Measurements from ENCODE around the gene SHROOM3. TPM values are rescaled to one million over a fixed set of nuclear protein-coding genes. Genes with fewer than 3 reads are reported as not detected.

The SHROOM3 gene
- total and polyA plus RNA-seq, 10 donors, result 0.37 to 23.9 (median 8.3) TPM

- intact Hi-C loops (cut with DNase I; ENCODE audit: low total_unique reads), result no loop called here
- no peak for TF ChIP-seq POLR2AphosphoS5 (IDR thresholded peaks at IDR 0.05)
- TF ChIP-seq POLR2A (IDR thresholded peaks at IDR 0.05), result no peak
- 84 to 90% (median 85%) methylated on average over 7 of the region's 7 CpGs for WGBS, 5 donors
- Histone ChIP-seq H3K36me3 (no peaks in the 10 kb centered on the region), H3K4me1 (no peaks in the 10 kb centered on the region), H3K4me3 (no peak overlapping the region), H3K27me3 (replicated peaks in 1 of 7) (no peaks in the 10 kb centered on the region), H3K9me3 (no peaks in the 10 kb centered on the region), H3K27ac (no peak overlapping the region)
- no peak for DNase-seq
These were observed 242.7 kb downstream of the SHROOM3 start for GRCh38 chr4:76677571-76678326.

GRCh38 chr4:76679691-76680090, 244.7 kb downstream of the SHROOM3 start:
- no peaks in the 10 kb centered on the region for H3K9me3 ChIP-seq
- no peaks in the 10 kb centered on the region for H3K4me1 ChIP-seq
- WGBS, 5 donors, result 80 to 85% (median 85%) methylated on average over 4 of the region's 4 CpGs
- H3K36me3 ChIP-seq, result no peaks in the 10 kb centered on the region
- DNase-seq, result no peak
- TF ChIP-seq CTCF (IDR thresholded peaks at IDR 0.05 in 8 of 11, conservative IDR thresholded peaks at IDR 0.05 in 3 of 11) (no peak), POLR2A (IDR thresholded peaks at IDR 0.05) (no peak), POLR2AphosphoS5 (IDR thresholded peaks at IDR 0.05) (no peak)
- intact Hi-C loops (cut with DNase I; ENCODE audit: low total_unique reads), result no loop called here
- H3K27me3 ChIP-seq (replicated peaks in 1 of 7), result peaks cover 0 to 8% (median 0%) of the 10 kb centered on the region in 7 donors
- no peak overlapping the region for H3K4me3 ChIP-seq
- no peak overlapping the region for H3K27ac ChIP-seq

GRCh38 chr4:76680952-76681351, 245.9 kb downstream of the SHROOM3 start:
- intact Hi-C loops (cut with DNase I; ENCODE audit: low total_unique reads), result no loop called here
- no peak for DNase-seq
- Histone ChIP-seq H3K27me3 (replicated peaks in 1 of 7) (peaks cover 0 to 16% (median 0%) of the 10 kb centered on the region in 7 donors), H3K27ac (no peak overlapping the region), H3K9me3 (no peaks in the 10 kb centered on the region), H3K36me3 (no peaks in the 10 kb centered on the region), H3K4me1 (no peaks in the 10 kb centered on the region), H3K4me3 (no peak overlapping the region)
- TF ChIP-seq POLR2AphosphoS5 (IDR thresholded peaks at IDR 0.05), result no peak
- TF ChIP-seq POLR2A (IDR thresholded peaks at IDR 0.05), result no peak
- no peak for TF ChIP-seq CTCF (IDR thresholded peaks at IDR 0.05 in 8 of 11, conservative IDR thresholded peaks at IDR 0.05 in 3 of 11)

- Histone ChIP-seq H3K27me3 (replicated peaks in 1 of 7) (peaks cover 0 to 24% (median 0%) of the 10 kb centered on the region in 7 donors), H3K36me3 (no peaks in the 10 kb centered on the region), H3K4me3 (no peak overlapping the region), H3K4me1 (no peaks in the 10 kb centered on the region), H3K9me3 (no peaks in the 10 kb centered on the region), H3K27ac (no peak overlapping the region)
- WGBS, 5 donors, result 47 to 83% (median 59%) methylated on average over 1 of the region's 1 CpG
- TF ChIP-seq POLR2A (IDR thresholded peaks at IDR 0.05), result no peak
- TF ChIP-seq CTCF (IDR thresholded peaks at IDR 0.05 in 8 of 11, conservative IDR thresholded peaks at IDR 0.05 in 3 of 11), result no peak
- no peak for TF ChIP-seq POLR2AphosphoS5 (IDR thresholded peaks at IDR 0.05)
- intact Hi-C loops (cut with DNase I; ENCODE audit: low total_unique reads), result no loop called here
- DNase-seq, result no peak
These were observed 247.0 kb downstream of the SHROOM3 start for GRCh38 chr4:76681996-76682395.
